HEK293T (cell line): ENCODE results near the gene HOXA6.
A peak's percentile ranks its signal among the peaks of the same experiment; 100 is the strongest.

Source experiments
- BHLHE40 ChIP-seq: fragments of 450-650 bp; IDR thresholded peaks from 2 replicates; pipeline ENCODE4 v1.6.1; 2016; ENCODE audit warnings: mild to moderate bottlenecking, moderate library complexity, borderline replicate concordance
- ELF4 ChIP-seq: fragments of 450-650 bp; IDR thresholded peaks from 2 replicates; pipeline ENCODE4 v1.6.1; 2017; ENCODE audit warnings: antibody characterized with exemption
- FOXA1 ChIP-seq: fragments of 450-650 bp; IDR thresholded peaks from 2 replicates; pipeline ENCODE4 v1.6.1; 2016; ENCODE audit warnings: mild to moderate bottlenecking
- FOXK2 ChIP-seq: fragments of 450-650 bp; IDR thresholded peaks from 2 replicates; pipeline ENCODE4 v1.6.1; 2016; ENCODE audit warnings: mild to moderate bottlenecking
- FOXM1 ChIP-seq: fragments of 450-650 bp; IDR thresholded peaks from 2 replicates; pipeline ENCODE4 v1.6.1; 2017; ENCODE audit warnings: mild to moderate bottlenecking, borderline replicate concordance
- HDGF ChIP-seq: fragments of 450-650 bp; IDR thresholded peaks from 2 replicates; pipeline ENCODE4 v1.6.1; 2017; ENCODE audit warnings: antibody characterized with exemption, borderline replicate concordance
- SP1 ChIP-seq: fragments of 450-650 bp; IDR thresholded peaks from 2 replicates; pipeline ENCODE4 v1.6.1; 2017

GRCh38 chr7:27095897-27096767, 51.4 kb downstream of the HOXA6 start, which contains the start of gene HOXA1:
- TF ChIP-seq SP1 (no peak), ELF4 (no peak), FOXK2 (no peak), FOXM1 (peak; percentile 64; the same call in 1 of the 2 replicates), HDGF (no peak), FOXA1 (no peak), BHLHE40 (no peak)
